ENCODE measurements around the gene PUM1.
"Not testable (repeated sequence)": the region's sequence is repeated elsewhere in the genome, so short reads cannot be mapped to it uniquely, and the experiment has no call there.

Gene PUM1, protein sequence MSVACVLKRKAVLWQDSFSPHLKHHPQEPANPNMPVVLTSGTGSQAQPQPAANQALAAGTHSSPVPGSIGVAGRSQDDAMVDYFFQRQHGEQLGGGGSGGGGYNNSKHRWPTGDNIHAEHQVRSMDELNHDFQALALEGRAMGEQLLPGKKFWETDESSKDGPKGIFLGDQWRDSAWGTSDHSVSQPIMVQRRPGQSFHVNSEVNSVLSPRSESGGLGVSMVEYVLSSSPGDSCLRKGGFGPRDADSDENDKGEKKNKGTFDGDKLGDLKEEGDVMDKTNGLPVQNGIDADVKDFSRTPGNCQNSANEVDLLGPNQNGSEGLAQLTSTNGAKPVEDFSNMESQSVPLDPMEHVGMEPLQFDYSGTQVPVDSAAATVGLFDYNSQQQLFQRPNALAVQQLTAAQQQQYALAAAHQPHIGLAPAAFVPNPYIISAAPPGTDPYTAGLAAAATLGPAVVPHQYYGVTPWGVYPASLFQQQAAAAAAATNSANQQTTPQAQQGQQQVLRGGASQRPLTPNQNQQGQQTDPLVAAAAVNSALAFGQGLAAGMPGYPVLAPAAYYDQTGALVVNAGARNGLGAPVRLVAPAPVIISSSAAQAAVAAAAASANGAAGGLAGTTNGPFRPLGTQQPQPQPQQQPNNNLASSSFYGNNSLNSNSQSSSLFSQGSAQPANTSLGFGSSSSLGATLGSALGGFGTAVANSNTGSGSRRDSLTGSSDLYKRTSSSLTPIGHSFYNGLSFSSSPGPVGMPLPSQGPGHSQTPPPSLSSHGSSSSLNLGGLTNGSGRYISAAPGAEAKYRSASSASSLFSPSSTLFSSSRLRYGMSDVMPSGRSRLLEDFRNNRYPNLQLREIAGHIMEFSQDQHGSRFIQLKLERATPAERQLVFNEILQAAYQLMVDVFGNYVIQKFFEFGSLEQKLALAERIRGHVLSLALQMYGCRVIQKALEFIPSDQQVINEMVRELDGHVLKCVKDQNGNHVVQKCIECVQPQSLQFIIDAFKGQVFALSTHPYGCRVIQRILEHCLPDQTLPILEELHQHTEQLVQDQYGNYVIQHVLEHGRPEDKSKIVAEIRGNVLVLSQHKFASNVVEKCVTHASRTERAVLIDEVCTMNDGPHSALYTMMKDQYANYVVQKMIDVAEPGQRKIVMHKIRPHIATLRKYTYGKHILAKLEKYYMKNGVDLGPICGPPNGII

DNA sequence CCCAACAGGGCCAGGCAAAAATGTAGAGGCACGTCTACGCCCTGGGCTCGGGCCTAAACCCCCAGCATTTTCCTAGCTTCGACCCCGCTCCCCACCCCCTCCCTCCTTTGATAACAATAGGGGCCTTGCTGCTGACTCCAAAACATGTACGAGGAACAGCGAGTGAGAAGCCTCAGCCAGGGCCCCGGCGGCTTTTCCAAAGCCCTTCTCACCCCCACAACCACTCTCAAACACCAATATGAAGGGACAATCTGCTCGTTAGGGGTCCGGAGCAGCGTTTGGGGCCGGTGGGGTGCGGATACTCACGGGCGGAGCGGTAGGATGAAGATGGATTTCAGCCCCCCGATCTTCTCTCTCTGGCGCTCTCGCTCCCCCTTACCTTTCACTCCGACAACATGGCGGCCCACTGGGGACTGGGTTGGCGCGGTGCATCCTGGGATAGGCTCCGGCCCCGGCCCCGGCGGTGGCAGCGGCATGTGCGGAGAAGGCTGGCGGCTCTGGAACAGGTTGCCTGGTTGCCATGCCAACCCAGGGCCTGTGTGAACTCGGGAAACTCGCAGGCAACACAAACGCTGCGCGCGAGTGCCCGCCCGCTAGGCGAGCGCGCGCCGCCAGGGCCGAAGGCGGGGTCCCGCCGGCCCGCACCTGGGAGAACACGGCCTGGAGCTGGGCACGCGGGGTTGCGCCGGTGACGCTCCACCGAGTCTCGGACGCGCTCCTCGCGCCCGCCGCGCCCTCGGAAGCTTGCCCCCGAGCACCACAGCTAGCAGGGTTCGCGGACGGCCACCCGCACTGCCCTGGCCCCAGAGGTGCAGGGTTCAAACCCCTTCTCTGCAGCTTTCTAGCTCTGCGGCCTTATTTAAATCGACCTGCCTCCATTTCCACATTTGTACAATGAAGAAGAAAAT lies at the start of gene PUM1:
PUM1 (minus strand) TSS at position 408 of the 908 bp plus-strand sequence. CDS start 6,151 bp downstream, outside the sequence.
- Mint-ChIP-seq H3K4me1 (ENCODE audit: low read depth) (peaks cover 19% of the 10 kb centered on the region), H3K27me3 (ENCODE audit: low read depth) (no peaks in the 10 kb centered on the region), H3K27ac (peak within 1 kb of the TSS; percentile 97), H3K9me3 (no peaks in the 10 kb centered on the region), H3K4me3 (peak within 1 kb of the TSS; percentile 98), H3K36me3 (ENCODE audit: low read depth) (peaks cover 5% of the 10 kb centered on the region)

DNA sequence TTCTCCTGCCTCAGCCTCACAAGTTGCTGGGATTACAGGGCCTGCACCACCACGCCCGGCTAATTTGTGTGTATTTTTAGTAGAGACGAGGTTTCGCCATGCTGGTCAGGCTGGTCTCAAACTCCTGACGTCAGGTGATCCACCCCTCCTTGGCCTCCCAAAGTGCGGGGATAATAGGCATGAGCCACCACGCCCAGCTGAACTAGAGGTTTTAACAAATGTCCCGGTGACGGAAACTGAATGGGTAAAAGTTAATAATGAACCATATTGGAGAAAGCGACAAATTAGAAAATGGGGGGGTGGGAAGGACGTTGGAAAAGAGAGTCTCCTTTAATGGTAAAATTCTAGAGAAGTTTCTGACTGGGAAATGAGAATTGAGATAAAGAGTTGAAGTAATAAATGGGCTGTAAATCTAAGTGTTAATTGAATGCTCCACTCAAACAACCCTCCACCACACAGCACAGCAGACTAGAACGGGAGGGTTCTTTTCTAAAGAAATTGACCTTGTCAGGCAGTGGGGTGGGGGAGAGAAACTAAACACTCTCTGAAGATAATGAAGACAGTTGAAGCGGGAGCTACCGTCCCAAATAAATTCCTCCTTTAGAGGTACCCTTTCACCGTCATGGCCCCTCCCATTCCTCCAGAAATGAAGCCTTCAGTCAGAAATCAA lies 46.9 kb upstream of the PUM1 start:
- Mint-ChIP-seq H3K4me3 (no peak overlapping the region), H3K4me1 (ENCODE audit: low read depth) (no peaks in the 10 kb centered on the region), H3K36me3 (ENCODE audit: low read depth) (no peaks in the 10 kb centered on the region), H3K27me3 (ENCODE audit: low read depth) (peaks cover 7% of the 10 kb centered on the region), H3K9me3 (no peaks in the 10 kb centered on the region), H3K27ac (no peak overlapping the region)

DNA sequence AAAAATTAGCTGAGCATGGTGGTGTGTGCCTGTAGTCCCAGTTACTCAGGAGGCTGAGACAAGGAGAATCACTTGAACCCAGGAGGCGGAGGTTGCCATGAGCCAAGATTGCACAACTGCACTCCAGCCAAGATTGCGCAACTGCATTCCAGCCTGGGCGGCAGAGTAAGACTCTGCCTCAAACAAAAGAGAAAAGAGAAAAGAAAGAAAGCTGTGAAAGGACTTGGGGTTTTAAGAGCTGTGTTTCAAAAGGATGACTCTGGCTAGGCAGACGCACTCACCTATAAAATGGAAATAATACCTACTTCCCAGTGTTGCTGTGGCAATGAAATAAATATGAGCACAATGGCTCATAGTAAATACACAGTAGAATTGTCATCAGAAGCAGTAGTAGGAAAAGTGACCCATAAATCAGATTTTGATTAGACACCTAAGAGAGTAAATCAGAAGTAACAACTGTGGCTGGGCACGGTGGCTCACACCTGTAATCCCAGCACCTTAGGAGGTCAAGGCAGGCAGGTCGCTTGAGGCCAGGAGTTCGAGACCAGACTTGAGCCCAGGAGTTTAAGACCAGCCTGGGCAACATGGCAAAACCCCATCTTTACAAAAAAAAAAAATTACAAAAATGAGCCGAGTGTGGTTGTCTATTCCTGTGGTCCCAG lies 45.9 kb upstream of the PUM1 start:
- Mint-ChIP-seq H3K27ac (no peak overlapping the region), H3K36me3 (ENCODE audit: low read depth) (no peaks in the 10 kb centered on the region), H3K4me1 (ENCODE audit: low read depth) (no peaks in the 10 kb centered on the region), H3K27me3 (ENCODE audit: low read depth) (peaks cover 7% of the 10 kb centered on the region), H3K9me3 (no peaks in the 10 kb centered on the region), H3K4me3 (no peak overlapping the region)

DNA sequence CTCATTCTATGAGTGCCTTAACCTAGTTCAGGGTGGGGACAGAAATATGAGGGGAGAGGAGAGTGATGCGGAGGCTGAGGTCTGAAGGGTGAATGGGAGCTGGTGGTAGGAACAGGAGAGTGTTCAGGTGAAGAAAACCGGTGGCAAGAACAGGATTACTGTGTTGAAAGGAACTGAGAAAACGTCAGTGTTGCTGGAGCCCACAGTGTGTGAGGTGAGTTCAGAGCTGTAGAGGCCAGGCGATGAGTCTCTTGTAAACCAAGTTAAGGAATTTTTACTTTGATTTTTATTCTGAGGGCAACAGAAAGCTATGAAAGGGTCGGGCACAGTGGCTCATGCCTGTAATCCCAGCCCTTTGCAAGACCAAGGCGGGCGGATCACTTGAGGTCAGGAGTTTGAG lies 45.3 kb upstream of the PUM1 start:
- H3K9me3 Mint-ChIP-seq: no peaks in the 10 kb centered on the region
- H3K36me3 Mint-ChIP-seq (ENCODE audit: low read depth): no peaks in the 10 kb centered on the region
- no peaks in the 10 kb centered on the region for H3K4me1 Mint-ChIP-seq (ENCODE audit: low read depth)
- peaks cover 6% of the 10 kb centered on the region for H3K27me3 Mint-ChIP-seq (ENCODE audit: low read depth)
- H3K27ac Mint-ChIP-seq: no peak overlapping the region
- H3K4me3 Mint-ChIP-seq: no peak overlapping the region

DNA sequence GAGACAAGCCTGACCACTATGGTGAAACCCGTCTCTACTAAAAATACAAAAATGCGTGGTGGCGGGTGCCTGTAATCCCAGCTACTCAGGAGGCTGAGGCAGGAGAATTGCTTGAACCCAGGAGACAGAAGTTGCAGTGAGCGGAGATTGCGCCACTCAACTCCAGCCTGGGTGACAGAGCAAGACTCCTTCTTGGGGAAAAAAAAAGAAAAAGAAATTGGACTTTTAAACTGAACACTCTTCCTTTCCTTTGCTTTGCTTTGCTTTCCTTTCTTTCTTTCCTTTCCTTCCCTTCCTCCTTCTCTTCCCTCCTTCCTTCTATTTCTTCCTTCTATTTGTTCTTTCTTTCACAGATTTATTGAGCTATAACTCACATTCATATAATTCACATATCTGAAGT lies 43.3 kb upstream of the PUM1 start:
- Mint-ChIP-seq H3K4me3 (no peak overlapping the region), H3K4me1 (ENCODE audit: low read depth) (no peaks in the 10 kb centered on the region), H3K27ac (no peak overlapping the region), H3K36me3 (ENCODE audit: low read depth) (no peaks in the 10 kb centered on the region), H3K9me3 (no peaks in the 10 kb centered on the region), H3K27me3 (ENCODE audit: low read depth) (peaks cover 4% of the 10 kb centered on the region)

DNA sequence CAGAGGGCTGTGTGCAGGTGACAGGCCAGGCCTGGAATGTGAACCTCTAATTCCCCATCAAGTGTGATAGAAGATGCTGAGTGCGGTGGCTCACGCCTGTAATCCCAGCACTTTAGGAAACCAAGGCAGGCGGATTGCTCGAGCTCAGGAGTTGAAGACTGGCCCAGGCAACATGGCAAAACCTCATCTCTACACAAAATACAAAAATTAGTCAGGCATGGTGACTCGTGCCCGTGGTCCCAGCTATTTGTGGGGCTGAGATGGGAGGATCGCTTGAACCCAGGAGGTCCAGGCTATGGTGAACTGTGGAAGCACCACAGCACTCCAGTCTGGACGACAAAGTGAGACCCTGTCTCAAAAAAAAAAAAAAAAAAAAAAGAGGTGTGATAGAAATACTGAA lies 40.1 kb upstream of the PUM1 start:
- H3K4me3 Mint-ChIP-seq: no peak overlapping the region
- peaks cover 3% of the 10 kb centered on the region for H3K27me3 Mint-ChIP-seq (ENCODE audit: low read depth)
- no peak overlapping the region for H3K27ac Mint-ChIP-seq
- no peaks in the 10 kb centered on the region for H3K36me3 Mint-ChIP-seq (ENCODE audit: low read depth)
- H3K4me1 Mint-ChIP-seq (ENCODE audit: low read depth): no peaks in the 10 kb centered on the region
- no peaks in the 10 kb centered on the region for H3K9me3 Mint-ChIP-seq

DNA sequence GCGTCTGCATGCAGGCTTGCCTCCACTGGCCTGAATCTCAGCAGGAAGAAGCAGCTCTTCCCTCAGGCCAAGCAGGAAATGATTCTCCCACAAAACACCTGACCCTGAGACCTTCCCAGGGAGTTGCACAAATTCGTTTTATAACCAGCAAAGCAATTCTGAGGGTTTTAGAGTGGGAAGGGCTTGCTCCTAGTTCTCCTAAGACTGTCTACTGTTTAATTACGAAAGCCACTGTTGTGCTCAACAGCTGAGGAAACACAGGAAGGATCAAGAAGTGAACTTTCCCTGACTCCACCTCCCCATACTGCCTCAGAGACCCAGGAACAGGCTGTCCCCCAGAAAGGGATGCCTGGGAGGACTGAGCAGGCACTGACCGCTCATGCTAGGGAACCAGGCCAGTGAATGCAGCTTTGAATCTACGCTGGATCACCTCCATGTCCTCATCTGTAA lies 37.0 kb upstream of the PUM1 start:
- no peak overlapping the region for H3K4me3 Mint-ChIP-seq
- no peaks in the 10 kb centered on the region for H3K9me3 Mint-ChIP-seq
- no peak overlapping the region for H3K27ac Mint-ChIP-seq
- no peaks in the 10 kb centered on the region for H3K27me3 Mint-ChIP-seq (ENCODE audit: low read depth)
- no peaks in the 10 kb centered on the region for H3K4me1 Mint-ChIP-seq (ENCODE audit: low read depth)
- H3K36me3 Mint-ChIP-seq (ENCODE audit: low read depth): no peaks in the 10 kb centered on the region

DNA sequence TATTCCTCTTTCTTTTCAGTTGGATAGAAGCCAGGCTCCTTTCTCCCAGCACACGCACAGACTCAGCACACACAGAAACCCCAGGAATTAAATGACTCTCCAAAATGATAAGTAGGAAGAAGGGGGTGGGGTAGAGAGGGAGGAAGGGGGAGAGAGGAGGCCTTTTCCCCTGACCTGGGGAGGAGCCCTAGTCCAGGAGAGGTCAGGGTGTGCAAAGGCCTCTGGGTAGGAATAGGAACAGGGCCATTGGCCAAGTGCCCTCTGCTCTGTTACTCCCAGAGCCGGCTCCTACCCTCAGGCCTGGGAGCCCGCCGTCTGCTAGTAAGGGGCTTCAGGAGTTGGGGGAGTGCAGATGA lies 35.6 kb upstream of the PUM1 start:
- H3K4me1 Mint-ChIP-seq (ENCODE audit: low read depth): no peaks in the 10 kb centered on the region
- H3K27me3 Mint-ChIP-seq (ENCODE audit: low read depth): no peaks in the 10 kb centered on the region
- H3K27ac Mint-ChIP-seq: no peak overlapping the region
- H3K9me3 Mint-ChIP-seq: no peaks in the 10 kb centered on the region
- no peaks in the 10 kb centered on the region for H3K36me3 Mint-ChIP-seq (ENCODE audit: low read depth)
- no peak overlapping the region for H3K4me3 Mint-ChIP-seq

DNA sequence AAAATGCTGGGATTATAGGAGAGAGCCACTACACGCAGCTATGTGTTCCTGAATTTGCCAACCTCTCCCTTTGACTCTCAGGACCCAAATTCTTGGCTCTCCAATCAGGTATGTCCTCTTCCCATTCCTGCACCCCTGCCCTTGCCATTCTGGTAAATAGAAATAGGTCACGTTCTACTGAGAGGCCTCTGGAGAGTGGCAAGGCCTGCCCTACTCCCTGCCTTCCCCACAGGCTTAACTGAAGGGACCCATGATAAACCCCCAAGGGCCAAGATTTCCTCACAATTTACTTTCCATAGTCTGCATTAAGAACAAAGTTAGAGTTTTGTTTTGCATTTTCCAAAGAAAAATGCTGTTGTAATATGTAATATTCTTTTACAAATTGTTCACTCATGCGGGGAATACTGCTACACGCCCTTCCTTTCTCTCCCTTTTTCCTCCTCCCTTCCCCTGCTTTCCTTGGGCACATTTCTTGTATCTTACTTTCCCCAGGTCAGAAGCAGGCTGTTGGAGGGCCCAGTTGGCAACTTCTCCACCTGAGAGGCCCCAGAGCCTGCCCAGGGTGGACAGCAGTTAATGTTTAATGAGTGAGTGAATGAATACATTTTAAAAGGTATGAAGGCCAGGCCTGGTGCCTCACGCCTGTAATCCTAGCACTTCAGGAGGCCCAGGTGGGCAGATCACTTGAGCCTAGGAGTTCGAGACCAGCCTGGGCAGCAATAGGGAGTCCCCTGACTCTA lies 33.9 kb upstream of the PUM1 start:
- no peak overlapping the region for H3K27ac Mint-ChIP-seq
- H3K4me3 Mint-ChIP-seq: no peak overlapping the region
- no peaks in the 10 kb centered on the region for H3K36me3 Mint-ChIP-seq (ENCODE audit: low read depth)
- H3K9me3 Mint-ChIP-seq: no peaks in the 10 kb centered on the region
- no peaks in the 10 kb centered on the region for H3K4me1 Mint-ChIP-seq (ENCODE audit: low read depth)
- no peaks in the 10 kb centered on the region for H3K27me3 Mint-ChIP-seq (ENCODE audit: low read depth)

DNA sequence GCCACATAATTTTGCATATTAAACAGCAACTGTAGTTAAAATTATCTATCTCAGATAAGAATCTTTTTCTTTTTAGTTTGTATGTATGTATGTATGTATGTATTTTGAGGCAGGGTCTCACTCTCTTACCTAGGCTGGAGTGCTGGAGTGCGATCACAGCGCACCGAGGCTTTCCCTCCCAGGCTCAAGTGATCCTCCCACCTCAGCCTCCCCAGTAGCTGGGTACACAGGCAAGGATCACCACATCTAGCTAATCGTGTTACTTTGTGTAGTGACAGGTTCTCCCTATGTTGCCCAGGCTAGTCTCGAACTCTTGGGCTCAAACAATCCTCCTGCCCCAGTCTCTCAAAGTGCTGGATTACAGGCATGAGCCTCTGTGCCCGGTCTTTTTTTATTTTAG lies 30.5 kb upstream of the PUM1 start:
- no peaks in the 10 kb centered on the region for H3K4me1 Mint-ChIP-seq (ENCODE audit: low read depth)
- no peaks in the 10 kb centered on the region for H3K36me3 Mint-ChIP-seq (ENCODE audit: low read depth)
- no peak overlapping the region for H3K4me3 Mint-ChIP-seq
- no peaks in the 10 kb centered on the region for H3K27me3 Mint-ChIP-seq (ENCODE audit: low read depth)
- H3K27ac Mint-ChIP-seq: no peak overlapping the region
- H3K9me3 Mint-ChIP-seq: no peaks in the 10 kb centered on the region

DNA sequence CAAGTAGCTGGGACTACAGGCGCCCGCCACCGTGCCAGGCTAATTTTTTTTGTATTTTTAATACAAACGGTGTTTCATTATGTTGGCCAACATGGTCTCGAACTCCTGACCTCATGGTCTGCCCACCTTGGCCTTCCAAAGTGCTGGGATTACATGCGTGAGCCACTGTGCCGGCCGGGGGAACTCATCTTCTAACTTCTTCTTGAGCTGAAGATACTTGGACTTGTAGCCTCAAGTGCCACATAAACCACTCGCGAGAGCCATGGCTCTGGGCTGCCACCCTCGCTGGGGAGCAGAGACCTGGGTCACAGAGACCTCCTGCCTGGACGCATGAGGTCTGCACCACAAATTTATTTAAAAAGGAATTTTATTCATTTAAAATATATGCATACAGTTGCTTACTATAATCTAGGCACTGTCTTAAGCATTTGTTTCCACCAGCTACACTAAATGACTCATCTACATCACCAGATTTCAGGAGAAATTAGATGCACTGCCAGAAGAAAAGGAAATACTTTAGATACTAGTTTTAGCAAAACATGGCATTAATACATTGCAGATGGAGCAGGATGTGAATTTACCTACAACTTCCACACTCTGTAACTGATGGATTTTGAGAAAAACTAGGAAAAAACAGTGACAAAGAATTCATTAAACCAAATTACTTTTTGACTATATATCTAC lies 29.9 kb upstream of the PUM1 start:
- Mint-ChIP-seq H3K27ac (no peak overlapping the region), H3K9me3 (no peaks in the 10 kb centered on the region), H3K36me3 (ENCODE audit: low read depth) (no peaks in the 10 kb centered on the region), H3K4me3 (no peak overlapping the region), H3K27me3 (ENCODE audit: low read depth) (no peaks in the 10 kb centered on the region), H3K4me1 (ENCODE audit: low read depth) (no peaks in the 10 kb centered on the region)

DNA sequence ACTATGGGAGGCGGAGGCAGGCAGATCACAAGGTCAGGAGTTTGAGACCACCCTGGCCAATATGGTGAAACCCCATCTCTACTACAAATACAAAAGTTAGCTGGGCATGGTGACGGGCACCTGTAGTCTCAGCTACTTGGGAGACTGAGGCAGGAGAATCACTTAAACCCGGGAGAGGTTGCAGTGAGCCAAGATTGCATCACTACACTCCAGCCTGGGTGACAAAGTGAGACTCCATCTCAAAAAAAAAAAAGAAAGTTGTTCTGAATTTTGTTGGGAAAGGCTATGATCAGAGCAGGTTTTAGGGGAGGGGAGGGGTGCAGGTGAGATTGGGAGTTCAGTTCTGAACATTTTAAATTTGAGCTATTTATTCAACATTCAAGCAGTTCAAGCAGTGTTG lies 22.6 kb upstream of the PUM1 start:
- H3K36me3 Mint-ChIP-seq (ENCODE audit: low read depth); H3K4me1 Mint-ChIP-seq (ENCODE audit: low read depth); H3K4me3 Mint-ChIP-seq; H3K27me3 Mint-ChIP-seq (ENCODE audit: low read depth); H3K27ac Mint-ChIP-seq; H3K9me3 Mint-ChIP-seq: not testable (repeated sequence)
